Stimulated activated CD4-positive, alpha-beta T cell treated with anti-CD3 and anti-CD28 coated beads, Interleukin-12 subunit alpha, Interleukin-12 subunit beta, amount 100 ng/mL, for 4 hours (primary cell): ENCODE measurements around the gene HEXD.

ENCODE experiments used
- DNase-seq: peaks from one replicate; pipeline ENCODE4 v3.0.0-alpha.2; 2020

The HEXD gene

DNA sequence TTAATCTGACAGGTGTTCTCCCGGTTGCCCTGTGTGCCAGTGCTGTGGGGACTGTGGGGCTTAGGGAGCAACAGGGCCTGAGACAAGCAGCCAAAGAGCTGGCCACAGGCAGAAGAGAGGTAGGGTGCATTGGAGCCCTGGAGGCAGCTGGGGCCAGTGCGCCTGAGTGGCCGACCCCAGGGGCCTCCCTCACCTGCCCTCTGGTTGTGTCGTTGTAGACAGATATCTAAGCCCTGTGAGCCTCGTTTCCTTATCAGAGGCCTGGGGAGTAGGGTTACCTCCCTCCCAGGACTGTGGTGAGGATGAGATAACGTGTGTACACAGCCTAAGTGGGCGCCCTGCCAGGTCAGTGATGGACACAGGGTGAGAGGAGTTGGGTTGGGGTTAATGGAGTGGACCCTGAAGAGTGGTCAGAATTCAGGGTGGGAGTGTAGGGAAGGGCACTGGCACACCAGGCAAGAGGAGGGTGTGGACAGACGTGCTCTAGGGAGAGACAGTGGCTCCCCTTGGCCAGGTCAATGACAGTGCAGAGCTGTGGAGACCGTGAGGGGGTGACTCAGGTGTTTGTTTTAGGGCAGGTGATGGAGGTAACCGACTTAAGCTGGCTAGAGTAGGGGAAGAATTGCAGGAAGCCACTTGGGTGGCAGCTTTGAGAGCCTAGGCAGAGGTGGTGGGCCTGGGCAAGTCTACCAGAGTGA is 43.8 kb downstream of the HEXD start:
- DNase-seq = no peak

- DNase-seq = no peak
Measured at GRCh38 chr17:82463391-82463790, 45.2 kb downstream of the HEXD start.

DNA sequence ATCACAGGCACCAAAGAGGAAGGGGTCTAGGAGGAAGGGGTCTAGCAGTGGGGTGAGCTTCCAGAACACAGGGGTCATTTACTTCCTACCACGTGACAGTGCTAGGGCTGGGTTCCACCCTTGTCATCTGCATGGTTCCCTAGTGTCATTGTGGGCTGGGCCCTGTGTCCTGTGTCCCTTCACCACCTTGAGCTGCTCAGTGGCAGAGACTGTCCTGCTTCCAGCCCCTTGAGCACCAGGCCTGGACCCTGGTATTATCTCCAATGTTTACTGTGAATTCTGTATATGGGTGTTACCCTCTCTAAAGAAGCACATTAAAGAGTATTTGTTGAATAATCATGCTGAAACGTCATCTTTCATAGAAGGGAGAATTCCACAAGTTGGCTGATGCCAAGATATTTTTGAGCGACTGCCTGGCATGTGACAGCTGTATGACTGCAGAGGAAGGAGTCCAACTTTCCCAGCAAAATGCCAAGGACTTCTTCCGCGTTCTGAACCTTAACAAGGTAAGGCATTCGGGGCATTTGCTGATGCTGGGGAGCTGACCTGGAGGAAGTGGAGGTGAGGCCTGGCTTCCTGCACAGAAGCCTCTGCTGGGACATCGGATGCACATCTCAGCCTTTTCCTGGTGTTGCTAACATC is 45.9 kb downstream of the HEXD start:
- DNase-seq = no peak

- DNase-seq = no peak
Measured at GRCh38 chr17:82464567-82464929, 46.4 kb downstream of the HEXD start.

DNA sequence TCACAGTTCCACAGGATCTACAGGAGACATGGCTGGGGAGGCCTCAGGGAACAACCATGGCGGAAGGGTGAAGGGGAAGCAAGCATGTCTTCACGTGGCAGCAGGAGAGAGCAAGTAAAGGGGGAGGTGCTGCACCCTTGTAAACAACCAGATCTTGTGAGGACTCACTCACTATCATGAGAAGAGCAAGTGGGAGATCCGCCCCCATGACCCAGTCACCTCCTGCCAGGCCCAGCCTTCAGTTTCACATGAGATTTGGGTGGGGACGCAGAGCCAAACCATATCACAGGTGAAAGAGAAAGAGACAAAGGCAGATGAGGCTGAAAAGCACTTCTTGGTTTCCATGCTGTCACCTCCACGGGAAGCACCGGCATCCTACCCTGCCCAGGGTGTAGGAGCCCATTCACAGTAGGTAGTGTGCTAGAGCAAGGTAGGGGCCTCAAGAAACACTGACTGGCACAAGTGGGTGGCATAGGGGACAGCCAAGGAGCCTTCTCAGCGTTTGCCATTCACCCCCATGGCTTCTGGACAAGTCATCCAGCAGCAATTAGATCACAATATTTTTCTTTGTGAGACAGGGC is 47.0 kb downstream of the HEXD start:
- no peak for DNase-seq

GRCh38 chr17:82468692-82469091 is 50.5 kb downstream of the HEXD start:
- DNase-seq = no peak

DNA sequence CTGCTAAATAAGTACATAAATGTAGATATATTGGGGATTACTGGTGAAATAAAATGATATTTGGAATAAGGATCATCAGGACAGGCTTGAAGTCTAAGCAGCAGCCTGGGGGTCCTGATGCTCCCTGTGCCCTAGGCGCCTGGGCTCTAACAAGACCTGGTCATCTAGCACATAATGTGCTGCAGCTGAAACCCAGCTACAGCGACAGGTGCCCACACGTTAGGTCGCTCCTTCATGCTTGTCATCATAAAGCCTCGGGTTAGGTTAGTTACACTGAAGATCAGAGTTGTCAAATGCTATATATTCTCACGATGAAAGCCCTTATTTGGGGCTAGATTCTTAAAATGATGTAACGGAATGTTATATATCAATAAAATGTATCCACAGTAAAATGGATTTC is 51.9 kb downstream of the HEXD start:
- no peak for DNase-seq

DNA sequence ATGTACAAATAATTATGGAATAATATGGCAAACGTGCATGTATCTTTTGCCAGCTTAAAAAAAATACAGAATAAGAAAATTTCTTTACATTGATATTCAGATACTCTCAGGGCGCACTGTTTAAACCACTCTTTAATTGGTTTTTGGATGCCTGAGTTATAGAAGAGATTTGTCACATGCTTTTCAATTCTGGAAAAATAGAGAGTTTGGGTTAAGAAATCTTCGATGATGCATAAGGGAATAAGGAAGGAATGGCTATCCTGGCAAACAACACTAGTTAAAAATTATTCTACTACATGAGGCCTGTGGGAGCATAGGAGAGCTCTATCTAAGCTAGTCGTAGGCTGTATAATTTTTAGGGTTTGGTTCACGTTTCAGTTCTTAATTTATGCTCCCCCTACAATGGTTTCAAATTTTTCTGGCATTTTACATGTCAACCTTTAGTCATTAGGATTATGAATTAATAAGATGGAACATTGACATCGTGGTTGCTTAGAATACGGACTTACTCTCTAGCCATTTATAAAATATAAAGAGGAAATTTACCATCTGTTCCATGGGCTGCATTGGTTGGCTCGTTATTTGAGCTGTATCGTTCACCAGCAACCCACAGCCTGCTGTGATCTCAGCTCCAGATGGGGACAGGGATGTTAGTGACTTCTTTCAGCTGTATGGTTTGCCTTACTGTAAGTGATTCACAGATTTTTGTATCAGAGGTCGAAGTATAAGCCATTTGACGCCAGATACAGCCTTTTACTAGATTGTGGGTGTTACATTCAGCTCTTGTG is 56.3 kb downstream of the HEXD start:
- DNase-seq = no peak

DNA sequence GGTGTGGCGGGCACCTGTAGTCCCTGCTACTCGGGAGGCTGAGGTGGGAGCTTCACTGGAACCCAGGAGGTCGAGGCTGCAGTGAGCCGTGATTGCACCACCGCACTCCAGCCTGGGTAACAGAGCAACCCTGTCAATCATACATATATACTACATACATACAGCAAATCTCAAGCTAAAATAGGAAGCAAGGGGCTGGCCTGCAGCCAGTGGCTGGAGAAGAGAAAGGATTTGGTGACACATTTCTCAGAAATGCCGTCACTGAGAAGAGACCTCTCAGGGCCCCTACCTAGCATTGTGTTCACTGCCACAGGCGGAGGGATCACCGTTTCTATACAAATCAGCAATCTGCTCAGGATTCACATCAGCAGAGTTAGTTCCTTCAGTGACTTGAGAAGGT is 57.3 kb downstream of the HEXD start:
- no peak for DNase-seq

GRCh38 chr17:82477934-82478333 is 59.8 kb downstream of the HEXD start:
- DNase-seq = no peak

- DNase-seq = no peak
Measured at GRCh38 chr17:82479602-82480001, 61.5 kb downstream of the HEXD start.

GRCh38 chr17:82480318-82480717 is 62.2 kb downstream of the HEXD start:
- DNase-seq = no peak

- no peak for DNase-seq
Measured at GRCh38 chr17:82483204-82483660, 65.1 kb downstream of the HEXD start.

DNA sequence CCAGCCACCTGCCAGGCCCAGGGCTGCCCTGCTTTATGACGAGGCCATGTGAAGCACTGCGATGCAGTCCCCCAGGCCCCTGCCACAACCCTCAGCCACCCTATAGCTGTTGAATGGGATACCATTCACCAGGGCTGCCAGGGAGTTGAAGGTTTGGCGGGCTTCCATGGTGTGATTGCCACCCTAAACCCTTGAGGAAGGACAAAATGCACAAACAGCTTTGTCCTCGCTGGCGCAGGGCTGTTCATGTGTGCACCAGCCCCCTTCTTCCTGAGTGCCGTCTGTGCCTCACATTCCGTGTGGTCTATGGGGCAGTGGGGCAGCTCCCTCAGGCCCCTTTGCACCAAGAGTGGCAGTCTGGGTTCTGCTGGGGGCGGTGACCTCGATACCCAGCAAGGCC is 65.7 kb downstream of the HEXD start:
- DNase-seq = no peak

DNA sequence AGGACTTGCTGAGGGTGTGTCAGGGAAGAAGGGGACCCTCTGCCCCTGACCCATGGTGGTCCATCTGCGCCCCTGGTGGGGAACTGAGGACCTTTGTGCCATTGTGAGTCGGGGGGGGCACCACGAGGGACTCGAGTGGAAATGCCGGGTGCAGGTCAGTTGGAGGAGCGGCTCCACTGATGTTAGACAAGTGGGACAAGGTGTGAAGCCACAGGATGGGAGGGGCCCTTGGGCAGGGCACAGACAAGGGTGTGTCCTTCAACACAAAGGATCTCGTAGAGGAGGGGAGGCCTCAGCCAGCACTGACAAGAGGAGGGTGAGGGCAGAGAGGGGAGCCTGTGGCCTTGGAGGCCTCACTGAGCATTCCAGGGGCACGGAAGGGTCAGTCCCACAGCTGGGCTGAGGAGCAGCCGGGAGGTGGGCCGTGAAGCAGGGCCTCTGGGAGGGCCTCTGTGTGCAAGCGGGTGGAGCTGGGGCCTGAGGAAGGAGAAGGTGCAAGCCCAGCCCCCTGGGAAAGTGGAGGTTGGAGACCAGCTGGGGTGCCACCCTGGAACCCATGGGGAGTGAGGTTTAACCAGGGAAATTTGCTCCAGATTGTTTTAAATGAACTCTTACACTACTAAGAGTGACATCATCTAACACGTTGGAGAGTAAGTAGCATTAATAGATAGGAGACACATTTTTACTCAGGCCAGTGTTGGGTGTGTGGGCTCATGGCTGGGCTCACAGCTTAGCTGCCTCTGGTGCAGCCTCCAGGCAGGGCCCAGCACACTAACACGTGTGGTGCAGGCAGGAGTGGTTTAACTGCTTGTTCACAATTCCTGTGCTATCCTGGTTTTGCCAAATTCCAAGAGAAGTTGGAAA is 68.3 kb downstream of the HEXD start:
- DNase-seq = no peak

DNA sequence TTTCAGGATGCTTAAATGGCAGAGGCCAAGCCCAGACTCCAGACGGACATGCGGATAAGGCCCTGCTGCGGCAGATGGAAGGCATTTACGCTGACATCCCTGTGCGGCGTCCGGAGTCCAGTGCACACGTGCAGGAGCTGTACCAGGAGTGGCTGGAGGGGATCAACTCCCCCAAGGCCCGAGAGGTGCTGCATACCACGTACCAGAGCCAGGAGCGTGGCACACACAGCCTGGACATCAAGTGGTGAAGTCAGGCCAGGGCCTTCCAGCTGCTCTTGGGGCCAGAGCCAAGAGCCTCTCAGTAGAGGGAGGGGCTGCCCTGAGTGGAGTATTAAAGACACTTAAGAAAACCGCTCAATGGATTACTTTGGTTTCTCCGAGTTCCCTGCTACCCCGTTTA is 69.8 kb downstream of the HEXD start:
- no peak for DNase-seq

DNA sequence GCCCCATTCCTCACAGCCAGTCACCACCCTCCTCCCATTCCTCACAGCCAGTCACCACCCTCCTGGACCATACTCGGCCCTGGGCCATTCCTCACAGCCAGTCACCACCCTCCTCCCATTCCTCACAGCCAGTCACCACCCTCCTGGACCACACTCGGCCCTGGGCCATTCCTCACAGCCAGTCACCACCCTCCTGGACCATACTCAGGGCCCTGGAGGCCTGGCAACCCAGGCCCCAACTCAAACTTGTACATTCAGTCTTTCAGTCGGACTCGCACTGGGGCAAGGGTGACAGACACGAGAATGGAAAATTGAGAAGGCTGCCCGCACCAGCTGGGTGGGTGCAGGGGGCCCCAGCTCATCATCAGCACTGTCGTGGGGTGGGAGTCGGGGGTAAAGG is 71.0 kb downstream of the HEXD start:
- DNase-seq = no peak

DNA sequence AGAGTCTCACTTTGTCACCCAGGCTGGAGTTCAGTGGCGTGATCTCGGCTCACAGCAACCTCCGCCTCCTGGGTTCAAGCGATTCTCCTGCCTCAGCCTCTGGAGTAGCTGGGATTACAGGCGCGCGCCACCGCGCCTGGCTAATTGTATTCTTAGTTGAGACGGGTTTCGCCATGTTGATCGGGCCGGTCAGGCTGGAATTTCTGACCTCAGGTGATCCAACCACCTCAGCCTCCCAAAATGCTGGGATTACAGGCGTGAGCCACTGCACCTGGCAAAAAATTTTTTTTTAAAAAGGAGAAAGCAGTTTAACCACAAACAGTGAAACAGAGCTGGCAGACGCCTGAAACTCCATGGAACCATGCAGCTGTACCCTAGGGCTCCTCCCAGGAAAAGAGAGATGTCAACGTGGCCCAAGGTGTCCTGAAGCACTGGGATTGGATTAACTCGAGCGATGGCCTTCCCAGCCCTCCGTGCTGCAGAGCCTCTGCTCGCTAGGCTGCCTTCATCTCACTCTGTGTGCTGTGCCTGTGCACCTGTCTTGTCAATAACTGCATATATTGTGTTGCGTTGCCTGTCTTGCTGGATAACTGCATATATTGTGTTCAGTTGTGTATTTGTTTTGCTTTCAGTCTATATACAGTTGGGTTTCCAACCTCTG is 71.8 kb downstream of the HEXD start:
- DNase-seq = no peak

- no peak for DNase-seq
Measured at GRCh38 chr17:82490512-82491195, 72.5 kb downstream of the HEXD start.

- DNase-seq = no peak
Measured at GRCh38 chr17:82491196-82491530, 73.0 kb downstream of the HEXD start.

DNA sequence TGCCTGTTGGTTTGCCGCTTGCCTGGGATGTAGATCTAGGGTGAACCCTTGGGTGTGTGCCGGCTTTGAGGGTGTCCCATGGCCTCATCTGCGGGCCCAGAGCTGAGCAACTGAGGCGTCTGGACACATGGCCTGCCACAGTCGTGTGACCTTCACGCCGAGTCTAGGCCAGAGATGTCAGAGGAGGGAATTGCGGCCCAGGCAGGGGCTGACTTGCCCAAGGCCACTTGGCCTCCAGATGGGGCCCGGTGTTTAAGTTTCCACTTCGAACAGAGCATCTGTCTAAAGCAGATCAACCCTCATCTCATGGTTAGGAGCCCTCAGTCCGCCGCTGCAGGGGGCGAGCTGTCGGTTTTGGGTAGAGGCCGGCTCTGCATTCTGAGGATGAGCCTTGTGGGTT is 73.4 kb downstream of the HEXD start:
- DNase-seq = no peak
